Measurements from ENCODE around the gene HCRTR2.
"Not testable (repeated sequence)": the region's sequence is repeated elsewhere in the genome, so short reads cannot be mapped to it uniquely, and the experiment has no call there.

Gene HCRTR2

GRCh38 chr6:55220961-55221360 is 46.6 kb downstream of the HCRTR2 start:
- no peak for DNase-seq

GRCh38 chr6:55227862-55228261 is 53.5 kb downstream of the HCRTR2 start:
- no peak for DNase-seq

- DNase-seq, result no peak
Observed at GRCh38 chr6:55239099-55239498, 64.8 kb downstream of the HCRTR2 start.

- not testable (repeated sequence) for DNase-seq
Observed at GRCh38 chr6:55240975-55241605, 66.8 kb downstream of the HCRTR2 start.

- no peak for DNase-seq
Observed at GRCh38 chr6:55250400-55250799, 76.1 kb downstream of the HCRTR2 start.

GRCh38 chr6:55255113-55255512 is 80.8 kb downstream of the HCRTR2 start:
- no peak for DNase-seq

GRCh38 chr6:55260181-55260580 is 85.9 kb downstream of the HCRTR2 start:
- no peak for DNase-seq

- no peak for DNase-seq
Observed at GRCh38 chr6:55265409-55266114, 91.2 kb downstream of the HCRTR2 start.

- DNase-seq, result no peak
Observed at GRCh38 chr6:55266896-55267295, 92.6 kb downstream of the HCRTR2 start.

GRCh38 chr6:55276745-55277530 is 102.6 kb downstream of the HCRTR2 start:
- no peak for DNase-seq

- no peak for DNase-seq
Observed at GRCh38 chr6:55277646-55278045, 103.3 kb downstream of the HCRTR2 start.

- DNase-seq, result no peak
Observed at GRCh38 chr6:55281215-55281614, 106.9 kb downstream of the HCRTR2 start.

GRCh38 chr6:55282115-55282514 is 107.8 kb downstream of the HCRTR2 start:
- DNase-seq, result no peak

GRCh38 chr6:55286824-55287223 is 112.5 kb downstream of the HCRTR2 start:
- DNase-seq, result no peak

GRCh38 chr6:55290736-55291135 is 116.4 kb downstream of the HCRTR2 start:
- DNase-seq, result no peak

GRCh38 chr6:55293116-55293515 is 118.8 kb downstream of the HCRTR2 start:
- no peak for DNase-seq

- DNase-seq, result not testable (repeated sequence)
Observed at GRCh38 chr6:55297214-55297613, 122.9 kb downstream of the HCRTR2 start.

- DNase-seq, result no peak
Observed at GRCh38 chr6:55299286-55299985, 125.1 kb downstream of the HCRTR2 start.

- DNase-seq, result no peak
Observed at GRCh38 chr6:55304747-55305146, 130.4 kb downstream of the HCRTR2 start.

GRCh38 chr6:55319961-55320695 is 145.8 kb downstream of the HCRTR2 start:
- DNase-seq, result no peak

GRCh38 chr6:55320696-55321086 is 146.4 kb downstream of the HCRTR2 start:
- no peak for DNase-seq

GRCh38 chr6:55327169-55327568 is 152.9 kb downstream of the HCRTR2 start, which contains the start of gene GFRAL:
GFRAL (plus strand) TSS chr6:55327469; CDS start chr6:55327555, 86 bp downstream.
- DNase-seq, result no peak
